H1 (cell line): Measurements from ENCODE around the gene VGLL3. TPM values are rescaled to one million over a fixed set of nuclear protein-coding genes. Genes with fewer than 3 reads are reported as not detected.

Experiments used
- POLR2AphosphoS5 ChIP-seq: IDR thresholded peaks from 2 replicates; pipeline ENCODE4 v1.6.1; 2011; ENCODE audit warnings: low read depth, low read length
- polyA plus RNA-seq, 7 experiments: library from polyadenylated mRNA; depleted of rRNA in 3 of 7; stranded (reverse) in 5 of 7; unstranded in 2 of 7; fragments of >200 nt in 5 of 7; fragments of 200-250 nt in 2 of 7; gene quantifications; 1 replicate in 5 of 7; 2 replicates in 1 of 7; 4 replicates in 1 of 7; pipeline versions ENCODE4 v1.2.1 to v1.2.3, GENCODE V29; 2011 to 2013; ENCODE audit warnings: missing spikeins in 2 of 7, mixed read lengths in 2 of 7
- total RNA-seq: library from RNA; stranded (reverse); fragmentation: NEBNext Ultra II Directional; extraction: Animal tissue kit (Norgen Biotek cat#: 25700); gene quantifications from 2 replicates; pipeline ENCODE4 v1.2.1, GENCODE V29; 2021
- TF ChIP-seq, protein P1 (sequence below), 3 experiments: IDR thresholded peaks; 1 replicate in 2 of 3; 2 replicates in 1 of 3; pipeline versions ENCODE4 v1.5.1 to v1.6.1; 2011; ENCODE audit warnings: low read length in 3 of 3, mild to moderate bottlenecking in 3 of 3, inconsistent platforms in 2 of 3, low read depth in 1 of 3, moderate library complexity in 1 of 3; ENCODE audit not compliant: insufficient read depth in 1 of 3; ENCODE audit errors: control extremely low read depth in 1 of 3

VGLL3 gene
- total and polyA plus RNA-seq, 2 of the 8 experiments (the other 6 are each of a cell fraction or from before 2014, with no cell fraction given): 13.4 to 24.2 TPM

DNA sequence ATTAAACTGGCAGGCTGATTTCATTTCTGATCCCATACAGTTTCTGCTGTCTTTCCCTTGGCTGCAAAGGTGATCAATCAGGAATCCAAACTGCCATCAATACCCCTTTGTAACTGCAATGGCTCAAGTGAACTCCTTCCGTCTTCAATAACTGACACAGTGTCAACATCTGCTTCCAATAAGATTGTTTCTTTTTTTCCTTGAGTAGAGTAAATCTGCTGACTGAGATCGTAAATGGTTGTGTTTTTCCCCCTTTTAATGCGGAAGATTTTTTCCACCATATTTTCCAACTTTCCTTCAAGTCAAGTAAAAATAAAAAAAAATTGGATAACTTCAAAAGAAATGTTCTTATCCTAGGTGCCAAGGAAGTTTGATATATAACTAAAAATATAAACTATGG is 48.7 kb downstream of the VGLL3 start (continued):
- TF ChIP-seq, protein P1, sequence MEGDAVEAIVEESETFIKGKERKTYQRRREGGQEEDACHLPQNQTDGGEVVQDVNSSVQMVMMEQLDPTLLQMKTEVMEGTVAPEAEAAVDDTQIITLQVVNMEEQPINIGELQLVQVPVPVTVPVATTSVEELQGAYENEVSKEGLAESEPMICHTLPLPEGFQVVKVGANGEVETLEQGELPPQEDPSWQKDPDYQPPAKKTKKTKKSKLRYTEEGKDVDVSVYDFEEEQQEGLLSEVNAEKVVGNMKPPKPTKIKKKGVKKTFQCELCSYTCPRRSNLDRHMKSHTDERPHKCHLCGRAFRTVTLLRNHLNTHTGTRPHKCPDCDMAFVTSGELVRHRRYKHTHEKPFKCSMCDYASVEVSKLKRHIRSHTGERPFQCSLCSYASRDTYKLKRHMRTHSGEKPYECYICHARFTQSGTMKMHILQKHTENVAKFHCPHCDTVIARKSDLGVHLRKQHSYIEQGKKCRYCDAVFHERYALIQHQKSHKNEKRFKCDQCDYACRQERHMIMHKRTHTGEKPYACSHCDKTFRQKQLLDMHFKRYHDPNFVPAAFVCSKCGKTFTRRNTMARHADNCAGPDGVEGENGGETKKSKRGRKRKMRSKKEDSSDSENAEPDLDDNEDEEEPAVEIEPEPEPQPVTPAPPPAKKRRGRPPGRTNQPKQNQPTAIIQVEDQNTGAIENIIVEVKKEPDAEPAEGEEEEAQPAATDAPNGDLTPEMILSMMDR (IDR thresholded peaks at IDR 0.05; ENCODE audit: control extremely low read depth in 1 of 3, insufficient read depth in 1 of 3, low read depth in 1 of 3, low read length in 3 of 3): no peak
- TF ChIP-seq POLR2AphosphoS5: no peak
